Transverse colon (tissue), 3 donors: Measurements from ENCODE around the gene OR1D2.
"Not testable (repeated sequence)": the region's sequence is repeated elsewhere in the genome, so short reads cannot be mapped to it uniquely, and the experiment has no call there.

Experiments used
- CTCF ChIP-seq, 5 experiments: fragments of 200-600 bp in 3 of 5; fragments of 450-650 bp in 2 of 5; sonication (generic) in 3 of 5; IDR thresholded peaks; 1 replicate in 2 of 5; 2 replicates in 3 of 5; pipeline ENCODE4 v1.5.1; 2016 to 2017; ENCODE audit warnings: antibody characterized with exemption in 5 of 5, inconsistent platforms in 3 of 5, mild to moderate bottlenecking in 2 of 5, moderate library complexity in 1 of 5
- POLR2A ChIP-seq: fragments of 450-650 bp; IDR thresholded peaks from one replicate; pipeline ENCODE4 v1.6.1; 2016; ENCODE audit warnings: antibody characterized with exemption, mild to moderate bottlenecking, moderate library complexity

DNA sequence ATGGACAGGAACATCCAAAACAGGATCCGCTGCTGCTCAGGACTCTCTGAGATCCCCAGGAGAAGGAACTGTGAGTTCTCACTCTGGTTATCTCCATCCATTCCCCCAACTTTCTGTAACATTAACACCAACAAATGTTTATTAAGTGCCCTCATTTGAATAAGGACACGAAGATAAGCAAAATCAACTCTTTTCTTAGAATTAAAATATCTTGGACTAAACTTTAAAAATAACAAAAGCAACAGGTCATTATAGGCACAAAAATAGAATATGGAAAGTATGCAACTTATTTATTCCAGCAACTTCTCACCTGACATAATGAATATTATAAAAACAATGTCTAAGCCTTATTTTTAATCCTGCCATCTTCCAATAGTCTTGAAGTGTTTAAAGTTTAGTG is 40.7 kb downstream of the OR1D2 start, which contains the start of gene OR1D5:
- TF ChIP-seq CTCF (IDR thresholded peaks at IDR 0.05); POLR2A: not testable (repeated sequence)
